ENCODE results near the gene TCEAL4.

GRCh38 chrX:103540145-103540544 lies 45.2 kb upstream of the TCEAL4 start:
- no peak for TF ChIP-seq IRF2 (CRISPR knock-in tag; IDR thresholded peaks at IDR 0.05)
- no peak for TF ChIP-seq TAF1 (CRISPR knock-in tag; IDR thresholded peaks at IDR 0.05)
- no peak for TF ChIP-seq TCF12 (IDR thresholded peaks at IDR 0.05)
- no peak for TF ChIP-seq TCF12 (CRISPR knock-in tag; IDR thresholded peaks at IDR 0.05)
- TF ChIP-seq, protein P1, sequence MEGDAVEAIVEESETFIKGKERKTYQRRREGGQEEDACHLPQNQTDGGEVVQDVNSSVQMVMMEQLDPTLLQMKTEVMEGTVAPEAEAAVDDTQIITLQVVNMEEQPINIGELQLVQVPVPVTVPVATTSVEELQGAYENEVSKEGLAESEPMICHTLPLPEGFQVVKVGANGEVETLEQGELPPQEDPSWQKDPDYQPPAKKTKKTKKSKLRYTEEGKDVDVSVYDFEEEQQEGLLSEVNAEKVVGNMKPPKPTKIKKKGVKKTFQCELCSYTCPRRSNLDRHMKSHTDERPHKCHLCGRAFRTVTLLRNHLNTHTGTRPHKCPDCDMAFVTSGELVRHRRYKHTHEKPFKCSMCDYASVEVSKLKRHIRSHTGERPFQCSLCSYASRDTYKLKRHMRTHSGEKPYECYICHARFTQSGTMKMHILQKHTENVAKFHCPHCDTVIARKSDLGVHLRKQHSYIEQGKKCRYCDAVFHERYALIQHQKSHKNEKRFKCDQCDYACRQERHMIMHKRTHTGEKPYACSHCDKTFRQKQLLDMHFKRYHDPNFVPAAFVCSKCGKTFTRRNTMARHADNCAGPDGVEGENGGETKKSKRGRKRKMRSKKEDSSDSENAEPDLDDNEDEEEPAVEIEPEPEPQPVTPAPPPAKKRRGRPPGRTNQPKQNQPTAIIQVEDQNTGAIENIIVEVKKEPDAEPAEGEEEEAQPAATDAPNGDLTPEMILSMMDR (CRISPR knock-in tag; IDR thresholded peaks at IDR 0.05) = no peak
- TF ChIP-seq SUZ12 (IDR thresholded peaks at IDR 0.05; ENCODE audit: low read depth, low read length) = no peak
- TF ChIP-seq RFX5 (IDR thresholded peaks at IDR 0.05; ENCODE audit: low read depth, low read length) = no peak
- no peak for TF ChIP-seq ZMYM2 (CRISPR knock-in tag; IDR thresholded peaks at IDR 0.05)

Data from HepG2 (cell line).